NCI-H1694 treated with DMSO at 0.1 percent for 48 hours (cell line): Measurements from ENCODE around the gene NEUROG2.

ENCODE experiments used
- DNase-seq: peaks from one replicate; lab custom pipeline; 2025; lab: John Stamatoyannopoulos, UW

NEUROG2 gene

GRCh38 chr4:112521123-112522023 lies 5.4 kb upstream of the NEUROG2 start:
- no peak for DNase-seq

GRCh38 chr4:112520598-112521122 lies 4.7 kb upstream of the NEUROG2 start:
- DNase-seq: no peak

GRCh38 chr4:112519689-112520597 lies 4.0 kb upstream of the NEUROG2 start:
- no peak for DNase-seq

- no peak for DNase-seq
Observed at GRCh38 chr4:112518675-112519074, 2.7 kb upstream of the NEUROG2 start.

- no peak for DNase-seq
Observed at GRCh38 chr4:112517911-112518310, 1.9 kb upstream of the NEUROG2 start.

GRCh38 chr4:112517067-112517634 lies 1.2 kb upstream of the NEUROG2 start:
- DNase-seq: no peak

- DNase-seq: peak; percentile 31
Observed at GRCh38 chr4:112516471-112517066, 589 bp upstream of the NEUROG2 start.

GRCh38 chr4:112515198-112516065 lies 548 bp downstream of the NEUROG2 start:
- DNase-seq: peak; percentile 37

GRCh38 chr4:112514647-112515197 lies 1.3 kb downstream of the NEUROG2 start:
- peak; percentile 64 for DNase-seq

GRCh38 chr4:112513971-112514646 lies 1.9 kb downstream of the NEUROG2 start:
- DNase-seq: peak; percentile 64

GRCh38 chr4:112511803-112512118 lies 4.2 kb downstream of the NEUROG2 start:
- DNase-seq: no peak

GRCh38 chr4:112511093-112511802 lies 4.7 kb downstream of the NEUROG2 start:
- DNase-seq: no peak

GRCh38 chr4:112510291-112511092 lies 5.5 kb downstream of the NEUROG2 start:
- DNase-seq: no peak

GRCh38 chr4:112509243-112510141 lies 6.5 kb downstream of the NEUROG2 start:
- no peak for DNase-seq

- no peak for DNase-seq
Observed at GRCh38 chr4:112508356-112508755, 7.6 kb downstream of the NEUROG2 start.

- DNase-seq: no peak
Observed at GRCh38 chr4:112504807-112505206, 11.2 kb downstream of the NEUROG2 start.

- DNase-seq: no peak
Observed at GRCh38 chr4:112502871-112503270, 13.1 kb downstream of the NEUROG2 start.
